IPS-15b (cell line): ENCODE measurements around the gene ZNF184.
A peak's percentile ranks its signal among the peaks of the same experiment; 100 is the strongest.

ENCODE experiments used
- H3K27me3 ChIP-seq: one replicate; pipeline ENCODE4 v1.6.1; 2013; ENCODE audit warnings: low read length; ENCODE audit not compliant: control insufficient read depth, insufficient read depth
- H3K36me3 ChIP-seq: one replicate; pipeline ENCODE4 v1.6.1; 2013; ENCODE audit warnings: low read length; ENCODE audit not compliant: control insufficient read depth, insufficient read depth
- H3K4me1 ChIP-seq: one replicate; pipeline ENCODE4 v1.6.1; 2013; ENCODE audit warnings: mild to moderate bottlenecking, low read length; ENCODE audit not compliant: control insufficient read depth, insufficient read depth
- H3K4me3 ChIP-seq: one replicate; pipeline ENCODE4 v1.5.1; 2013; ENCODE audit warnings: low read depth, low read length
- H3K9ac ChIP-seq: one replicate; pipeline ENCODE4 v1.6.1; 2013; ENCODE audit warnings: low read depth, mild to moderate bottlenecking, low read length
- H3K9me3 ChIP-seq: one replicate; pipeline ENCODE4 v1.6.1; 2013; ENCODE audit warnings: mild to moderate bottlenecking, low read length; ENCODE audit not compliant: control insufficient read depth, insufficient read depth

The ZNF184 gene

GRCh38 chr6:27477318-27478013 is 4.6 kb upstream of the ZNF184 start:
- no peaks in the 10 kb centered on the region for H3K9me3 ChIP-seq
- no peaks in the 10 kb centered on the region for H3K4me1 ChIP-seq
- H3K9ac ChIP-seq: no peak overlapping the region
- no peaks in the 10 kb centered on the region for H3K36me3 ChIP-seq
- peak overlapping the region; percentile 59 for H3K4me3 ChIP-seq
- peaks cover 17% of the 10 kb centered on the region for H3K27me3 ChIP-seq

DNA sequence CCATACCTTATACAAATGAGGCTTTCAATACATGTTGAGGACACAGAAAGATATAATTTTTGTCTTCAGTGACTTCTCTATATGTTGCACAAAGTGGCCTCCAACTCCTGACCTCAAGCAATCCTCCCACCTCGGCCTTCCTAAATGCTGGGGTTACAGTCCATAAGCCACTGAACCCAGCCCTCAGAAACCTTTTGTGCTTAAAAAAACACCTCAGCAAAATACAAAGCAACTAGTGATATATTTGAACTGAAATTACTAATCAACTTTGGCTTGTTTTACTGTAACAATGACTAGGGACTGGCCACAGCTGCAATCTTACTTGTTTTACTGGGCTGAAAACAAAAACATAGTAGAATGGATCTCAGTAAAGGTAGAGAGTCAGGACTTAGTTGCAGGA is 3.2 kb upstream of the ZNF184 start:
- peaks cover 17% of the 10 kb centered on the region for H3K27me3 ChIP-seq
- H3K9me3 ChIP-seq: no peaks in the 10 kb centered on the region
- no peaks in the 10 kb centered on the region for H3K36me3 ChIP-seq
- H3K9ac ChIP-seq: no peak overlapping the region
- H3K4me1 ChIP-seq: no peaks in the 10 kb centered on the region
- no peak overlapping the region for H3K4me3 ChIP-seq

DNA sequence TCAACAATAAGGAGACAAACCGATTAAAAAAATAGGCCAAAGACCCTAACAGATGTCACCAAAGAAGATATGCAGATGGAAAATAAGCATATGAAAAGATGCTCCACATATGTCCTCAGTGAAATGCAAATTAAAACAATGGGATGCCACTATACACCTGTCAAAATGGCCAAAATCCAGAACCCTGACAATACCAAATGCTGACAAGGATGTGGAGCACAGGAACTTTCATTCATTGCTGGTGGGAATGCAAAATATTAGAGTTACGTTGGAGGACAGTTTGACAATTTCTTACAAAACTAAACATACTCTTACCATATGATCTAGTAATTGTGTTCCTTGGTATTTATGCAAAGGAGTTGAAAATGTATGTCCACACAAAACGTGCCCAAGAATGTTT is 1.8 kb upstream of the ZNF184 start:
- H3K27me3 ChIP-seq: peaks cover 17% of the 10 kb centered on the region
- no peaks in the 10 kb centered on the region for H3K36me3 ChIP-seq
- H3K9me3 ChIP-seq: no peaks in the 10 kb centered on the region
- H3K9ac ChIP-seq: no peak overlapping the region
- H3K4me1 ChIP-seq: no peaks in the 10 kb centered on the region
- no peak overlapping the region for H3K4me3 ChIP-seq

DNA sequence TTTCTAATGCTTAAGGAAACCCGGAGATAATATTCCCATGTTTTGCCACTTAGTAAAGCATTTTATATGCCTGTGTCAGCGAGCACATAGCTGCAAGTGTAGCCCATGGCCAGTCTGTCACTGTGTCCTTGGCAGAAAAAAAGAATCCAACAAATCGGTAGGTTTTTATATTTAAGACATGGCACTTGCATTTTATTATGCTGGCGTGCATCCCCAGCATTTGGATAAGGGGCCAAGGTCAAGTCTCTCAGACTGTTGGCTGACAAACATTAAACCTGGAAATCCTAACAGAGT is 1.2 kb upstream of the ZNF184 start:
- H3K36me3 ChIP-seq: no peaks in the 10 kb centered on the region
- H3K9ac ChIP-seq: no peak overlapping the region
- H3K4me3 ChIP-seq: no peak overlapping the region
- H3K9me3 ChIP-seq: no peaks in the 10 kb centered on the region
- peaks cover 17% of the 10 kb centered on the region for H3K27me3 ChIP-seq
- no peaks in the 10 kb centered on the region for H3K4me1 ChIP-seq

- Histone ChIP-seq H3K9me3 (no peaks in the 10 kb centered on the region), H3K36me3 (no peaks in the 10 kb centered on the region), H3K9ac (peak overlapping the region; percentile 81), H3K4me3 (peak overlapping the region; percentile 78), H3K27me3 (peaks cover 5% of the 10 kb centered on the region), H3K4me1 (no peaks in the 10 kb centered on the region)
Measured at GRCh38 chr6:27472182-27472616, 706 bp downstream of the ZNF184 start.

DNA sequence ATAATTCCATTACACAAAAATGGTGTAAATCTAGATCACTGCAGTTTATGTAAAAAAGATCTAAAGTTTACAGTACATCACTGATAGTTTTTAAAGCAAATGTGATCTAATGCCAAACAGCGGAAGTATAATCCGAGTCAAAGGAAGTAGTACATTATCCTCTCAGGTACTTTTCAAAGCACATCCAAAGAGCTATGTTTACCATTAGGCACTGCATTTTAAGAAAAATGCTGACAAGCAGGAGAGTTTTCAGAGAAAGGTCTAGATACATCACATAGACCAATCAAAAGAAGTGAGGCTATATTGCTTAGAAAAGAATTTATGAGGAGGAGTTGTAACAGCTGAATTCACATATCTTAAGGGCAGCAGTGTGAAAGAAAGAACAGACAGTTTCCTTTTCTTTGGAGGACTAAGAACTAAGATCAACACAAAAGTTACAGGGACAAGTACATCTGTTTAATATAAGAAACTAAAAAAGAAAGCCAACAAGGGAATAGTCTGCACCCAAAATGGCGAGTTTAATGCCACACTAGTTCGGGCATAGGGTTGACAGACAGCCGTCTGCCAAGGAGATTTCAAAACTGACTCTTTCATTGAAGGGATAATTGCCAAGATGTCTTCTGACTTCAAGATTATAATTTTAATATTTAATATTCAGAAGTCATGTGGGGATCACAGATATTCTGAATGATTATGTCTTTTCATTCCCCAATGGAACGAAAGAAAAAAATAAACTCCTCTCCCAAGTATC is 1.4 kb downstream of the ZNF184 start:
- H3K36me3 ChIP-seq: peaks cover 2% of the 10 kb centered on the region
- H3K4me1 ChIP-seq: no peaks in the 10 kb centered on the region
- no peaks in the 10 kb centered on the region for H3K27me3 ChIP-seq
- no peak overlapping the region for H3K9ac ChIP-seq
- H3K9me3 ChIP-seq: no peaks in the 10 kb centered on the region
- H3K4me3 ChIP-seq: peak overlapping the region; percentile 78

GRCh38 chr6:27470023-27470422 is 2.9 kb downstream of the ZNF184 start:
- Histone ChIP-seq H3K9ac (no peak overlapping the region), H3K36me3 (peaks cover 2% of the 10 kb centered on the region), H3K4me3 (no peak overlapping the region), H3K4me1 (no peaks in the 10 kb centered on the region), H3K9me3 (no peaks in the 10 kb centered on the region), H3K27me3 (no peaks in the 10 kb centered on the region)

DNA sequence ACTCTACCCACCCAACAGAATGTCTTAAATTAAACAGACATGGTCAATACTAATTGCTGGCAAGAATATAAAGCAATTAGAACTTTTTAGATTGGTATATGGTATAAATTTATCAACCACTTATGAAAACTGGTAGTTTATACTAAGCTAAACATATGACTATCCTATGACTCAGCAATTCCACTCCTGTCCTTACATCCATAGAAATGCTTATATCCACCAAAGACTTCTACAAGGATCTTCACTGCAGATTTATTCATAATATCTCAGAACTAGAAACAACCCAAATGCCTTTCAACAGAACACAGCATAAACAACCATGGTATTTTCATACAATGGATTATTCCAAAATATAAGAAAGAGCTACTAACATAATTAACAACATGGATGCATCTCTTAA is 4.6 kb downstream of the ZNF184 start:
- Histone ChIP-seq H3K9me3 (no peaks in the 10 kb centered on the region), H3K4me1 (no peaks in the 10 kb centered on the region), H3K27me3 (no peaks in the 10 kb centered on the region), H3K36me3 (peaks cover 2% of the 10 kb centered on the region), H3K4me3 (no peak overlapping the region), H3K9ac (no peak overlapping the region)

- Histone ChIP-seq H3K9me3 (peaks cover 50% of the 10 kb centered on the region), H3K4me3 (no peak overlapping the region), H3K9ac (no peak overlapping the region), H3K4me1 (no peaks in the 10 kb centered on the region), H3K36me3 (peaks cover 32% of the 10 kb centered on the region), H3K27me3 (no peaks in the 10 kb centered on the region)
Measured at GRCh38 chr6:27452496-27452897, 20.4 kb downstream of the ZNF184 start.

GRCh38 chr6:27451660-27452390 is 21.1 kb downstream of the ZNF184 start:
- Histone ChIP-seq H3K9ac (no peak overlapping the region), H3K27me3 (no peaks in the 10 kb centered on the region), H3K4me1 (no peaks in the 10 kb centered on the region), H3K9me3 (peaks cover 49% of the 10 kb centered on the region), H3K4me3 (no peak overlapping the region), H3K36me3 (peaks cover 31% of the 10 kb centered on the region)

DNA sequence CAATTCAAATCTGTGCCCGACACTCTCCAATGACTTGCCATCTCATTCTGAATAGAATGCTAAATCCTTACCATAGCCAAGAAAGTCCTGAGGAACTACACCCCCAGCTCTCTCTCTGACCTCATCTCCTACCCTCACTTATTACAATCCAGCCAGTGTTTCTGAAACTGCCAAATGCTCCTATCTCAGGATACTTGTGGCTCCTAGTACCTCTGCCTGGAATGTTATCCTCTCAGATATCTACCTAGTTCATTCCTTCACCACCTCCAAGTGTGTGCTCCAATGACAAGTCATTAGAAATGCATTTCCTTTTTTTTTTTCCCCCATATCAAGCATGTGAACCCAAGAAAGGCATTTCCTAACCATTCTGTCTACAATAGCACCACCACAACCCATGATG is 24.4 kb downstream of the ZNF184 start:
- no peak overlapping the region for H3K4me3 ChIP-seq
- no peaks in the 10 kb centered on the region for H3K27me3 ChIP-seq
- H3K36me3 ChIP-seq: peaks cover 18% of the 10 kb centered on the region
- H3K4me1 ChIP-seq: no peaks in the 10 kb centered on the region
- H3K9ac ChIP-seq: no peak overlapping the region
- peaks cover 32% of the 10 kb centered on the region for H3K9me3 ChIP-seq

DNA sequence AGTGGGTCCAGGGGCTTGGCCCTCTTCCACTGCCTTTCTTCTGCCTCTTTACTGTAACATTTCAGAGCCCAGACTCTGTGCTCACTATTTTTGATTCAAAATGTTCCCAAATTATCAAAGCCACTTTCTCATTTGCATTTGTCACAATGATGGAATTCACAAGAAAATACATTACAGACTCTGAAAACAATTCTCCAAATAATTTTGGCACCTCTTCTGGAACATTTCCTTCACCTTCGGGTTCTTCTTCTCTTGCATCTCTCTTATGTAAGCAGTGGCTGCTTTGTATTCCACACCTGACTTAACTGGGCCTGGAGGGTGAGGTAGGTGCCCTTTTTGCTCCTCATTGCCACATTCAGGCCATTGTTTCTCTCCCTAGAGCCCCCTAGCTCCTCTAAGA is 30.0 kb downstream of the ZNF184 start:
- Histone ChIP-seq H3K4me3 (no peak overlapping the region), H3K9me3 (no peaks in the 10 kb centered on the region), H3K36me3 (no peaks in the 10 kb centered on the region), H3K9ac (no peak overlapping the region), H3K4me1 (no peaks in the 10 kb centered on the region), H3K27me3 (no peaks in the 10 kb centered on the region)
